ENCODE measurements around the gene ATXN1.
"Not testable (repeated sequence)": the region's sequence is repeated elsewhere in the genome, so short reads cannot be mapped to it uniquely, and the experiment has no call there.

Gene ATXN1

DNA sequence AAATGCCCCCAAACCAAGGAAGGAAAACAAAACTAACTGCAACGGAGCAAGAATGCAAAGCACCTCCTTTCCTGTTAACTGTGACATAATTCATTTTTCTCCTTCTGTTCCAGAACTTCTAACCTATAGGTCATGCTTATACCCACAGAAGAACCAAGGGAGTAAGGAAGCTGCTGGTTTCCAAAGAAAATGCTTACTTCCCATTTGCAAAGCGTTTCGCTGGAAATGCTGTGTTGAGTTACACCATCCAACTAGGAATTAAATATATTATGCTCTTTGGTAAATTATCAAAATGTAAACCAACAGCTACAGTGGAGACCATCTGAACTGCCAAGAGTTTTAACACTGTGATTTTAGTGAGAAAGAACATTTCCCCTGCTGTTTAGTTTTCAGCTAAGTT is 42.9 kb downstream of the ATXN1 start:
- DNase-seq: no peak

DNA sequence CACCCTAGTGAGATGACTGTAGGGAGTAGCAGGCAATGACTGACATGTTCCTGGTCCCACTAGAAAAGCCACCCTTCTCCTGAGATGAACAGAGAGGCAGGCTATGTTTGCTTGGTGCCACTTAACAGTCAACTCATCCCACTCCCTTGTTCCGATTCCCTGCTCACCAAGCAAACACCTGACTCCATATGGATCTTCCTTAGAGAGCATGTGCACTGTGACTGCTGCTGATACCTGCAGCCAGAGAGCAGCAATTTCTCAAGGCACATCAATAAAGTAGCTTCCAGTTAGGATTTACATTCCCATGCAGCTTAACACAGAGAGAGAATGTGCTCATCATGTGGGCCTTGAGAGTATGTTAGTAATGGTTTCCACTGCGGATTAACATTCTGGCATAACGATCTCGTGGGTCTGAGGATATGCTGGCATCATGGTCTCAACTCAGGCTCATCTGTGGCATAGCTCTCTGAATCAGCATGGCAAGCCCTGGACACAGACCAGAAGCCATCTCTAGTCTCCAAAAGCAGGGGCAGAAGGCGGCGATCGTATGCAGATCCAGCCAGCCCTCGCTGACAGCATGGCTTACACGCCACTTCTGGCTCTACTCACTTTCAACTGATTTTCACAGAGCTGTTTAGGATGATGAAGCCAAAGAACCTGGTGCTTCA is 43.9 kb downstream of the ATXN1 start:
- DNase-seq: no peak

DNA sequence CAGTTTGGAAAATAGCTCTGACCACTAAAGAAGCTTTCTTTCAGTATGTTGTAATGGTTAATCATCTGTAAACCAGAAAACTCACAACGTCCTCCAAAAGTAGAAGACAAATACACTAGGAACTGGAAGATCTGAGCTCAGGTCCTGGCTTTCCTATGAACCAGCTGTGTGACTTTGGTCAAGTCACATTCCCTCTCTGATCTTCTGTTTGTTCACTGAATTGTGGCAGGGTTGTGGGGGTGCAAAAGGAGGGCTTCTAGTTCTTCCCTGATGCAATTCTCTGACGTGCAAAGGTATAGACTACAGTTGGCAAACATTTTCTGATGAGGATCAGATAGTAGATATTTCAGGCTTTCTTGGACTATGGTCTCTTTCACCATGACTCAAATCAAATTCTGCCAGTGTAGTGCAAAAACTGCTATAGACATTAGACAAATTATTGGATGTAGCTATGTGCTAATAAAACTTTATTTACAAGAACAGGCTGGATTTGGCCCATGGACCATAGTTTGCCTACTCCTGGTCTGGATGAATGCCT is 44.9 kb downstream of the ATXN1 start:
- no peak for DNase-seq

DNA sequence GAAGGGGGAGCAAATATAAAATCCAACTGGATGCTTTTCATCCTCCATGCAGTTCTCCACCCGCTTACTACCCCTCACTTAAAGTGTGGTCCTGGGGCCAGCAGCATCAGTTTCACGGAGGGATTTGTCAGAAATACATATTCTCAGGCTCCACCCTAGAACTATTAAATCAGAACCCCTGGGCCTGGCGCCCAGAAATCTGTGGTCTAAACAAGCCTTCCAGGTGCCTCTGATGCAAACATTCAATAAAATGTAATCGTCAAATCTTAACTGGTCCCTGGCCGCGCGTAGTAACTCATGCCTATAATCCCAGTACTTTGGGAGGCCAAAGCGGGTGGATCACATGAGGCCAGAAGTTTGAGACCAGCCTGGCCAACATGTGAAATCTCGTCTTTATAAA is 47.7 kb downstream of the ATXN1 start:
- DNase-seq: no peak

DNA sequence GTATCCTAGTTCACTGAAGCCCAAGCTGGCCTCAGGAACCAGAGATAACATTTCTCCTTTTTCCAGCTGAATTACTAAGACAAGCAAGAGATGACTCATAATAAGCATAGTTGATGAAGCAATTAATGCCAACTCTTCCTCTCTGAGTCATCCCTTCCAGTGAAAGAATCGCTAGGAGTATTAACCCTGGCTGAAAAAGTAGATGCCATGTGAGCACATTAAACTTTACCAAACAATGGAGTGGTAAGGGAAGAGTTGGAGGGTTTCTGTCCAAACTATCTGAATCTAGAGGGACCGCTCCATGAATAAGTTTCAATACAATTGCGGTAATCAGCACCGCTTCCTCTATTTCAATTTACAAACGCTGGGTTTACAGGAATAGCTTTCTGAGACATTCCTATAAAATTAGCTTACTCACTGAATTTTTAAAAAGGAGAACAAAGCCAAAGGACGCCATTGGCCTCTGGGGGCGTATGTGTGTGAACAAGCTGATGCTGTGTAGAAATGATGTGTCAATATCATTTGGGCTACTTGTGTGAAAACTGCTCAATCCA is 48.3 kb downstream of the ATXN1 start:
- DNase-seq: no peak

DNA sequence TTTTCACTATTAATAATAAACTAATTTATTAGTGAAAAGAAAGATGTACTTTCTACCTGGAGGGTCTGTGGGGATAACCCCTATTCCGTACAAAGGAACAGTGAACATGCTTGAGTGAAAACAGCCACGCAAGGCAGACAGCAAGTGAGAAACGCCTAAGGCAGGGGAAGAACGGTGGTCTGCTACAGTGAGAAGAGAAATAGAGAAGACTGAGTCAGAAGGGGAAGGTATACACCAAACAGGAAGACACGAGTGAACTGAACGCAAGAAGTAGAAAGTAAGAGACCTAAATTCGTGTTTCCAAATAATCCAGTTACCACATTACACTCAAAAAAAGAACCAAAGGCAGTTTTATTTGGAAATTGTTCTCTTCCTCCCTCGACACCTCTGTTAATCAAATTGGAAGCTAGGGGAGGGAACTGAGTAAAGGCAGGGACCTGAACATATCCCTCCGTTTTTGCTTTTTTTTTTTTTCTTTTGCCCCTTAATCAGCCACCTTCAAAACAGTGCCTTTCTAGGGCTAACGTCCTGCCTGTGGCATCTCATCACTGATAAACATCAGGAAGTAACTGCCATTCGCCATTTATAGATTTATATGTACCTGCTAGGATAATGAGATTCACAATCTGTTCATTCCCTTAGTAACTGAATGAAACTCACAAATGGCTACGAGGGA is 48.9 kb downstream of the ATXN1 start:
- DNase-seq: no peak

DNA sequence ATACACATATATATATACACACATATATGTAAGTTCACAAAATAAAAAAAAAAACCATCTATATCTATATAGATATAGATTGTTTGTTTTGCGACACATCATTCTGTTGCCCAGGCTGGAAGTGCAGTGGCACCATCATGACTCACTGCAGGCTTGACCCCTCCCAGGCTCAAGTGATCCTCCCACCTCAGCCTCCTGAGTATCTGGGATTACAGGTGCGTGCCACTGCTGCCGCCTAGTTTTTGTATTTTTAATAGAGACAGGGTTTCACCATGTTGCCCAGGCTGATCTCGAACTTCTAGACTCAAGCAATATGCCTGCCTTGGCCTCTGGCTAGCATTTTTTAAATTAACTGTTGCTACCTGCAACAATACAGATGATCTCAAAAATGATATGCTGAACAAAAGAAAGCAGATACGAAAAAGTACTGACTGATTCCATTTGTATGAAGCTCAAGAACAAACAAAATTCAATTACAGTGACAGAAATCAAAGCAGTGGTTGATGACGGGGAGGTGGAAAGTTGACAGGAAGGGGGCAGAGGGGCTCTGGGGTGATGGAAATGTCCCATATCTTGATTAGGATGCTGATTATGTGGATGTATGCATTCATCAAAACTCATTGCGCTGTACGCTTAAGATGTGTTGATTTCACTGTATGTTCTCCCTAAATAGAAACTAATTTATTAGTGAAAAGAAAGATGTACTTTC is 49.6 kb downstream of the ATXN1 start:
- DNase-seq: no peak

DNA sequence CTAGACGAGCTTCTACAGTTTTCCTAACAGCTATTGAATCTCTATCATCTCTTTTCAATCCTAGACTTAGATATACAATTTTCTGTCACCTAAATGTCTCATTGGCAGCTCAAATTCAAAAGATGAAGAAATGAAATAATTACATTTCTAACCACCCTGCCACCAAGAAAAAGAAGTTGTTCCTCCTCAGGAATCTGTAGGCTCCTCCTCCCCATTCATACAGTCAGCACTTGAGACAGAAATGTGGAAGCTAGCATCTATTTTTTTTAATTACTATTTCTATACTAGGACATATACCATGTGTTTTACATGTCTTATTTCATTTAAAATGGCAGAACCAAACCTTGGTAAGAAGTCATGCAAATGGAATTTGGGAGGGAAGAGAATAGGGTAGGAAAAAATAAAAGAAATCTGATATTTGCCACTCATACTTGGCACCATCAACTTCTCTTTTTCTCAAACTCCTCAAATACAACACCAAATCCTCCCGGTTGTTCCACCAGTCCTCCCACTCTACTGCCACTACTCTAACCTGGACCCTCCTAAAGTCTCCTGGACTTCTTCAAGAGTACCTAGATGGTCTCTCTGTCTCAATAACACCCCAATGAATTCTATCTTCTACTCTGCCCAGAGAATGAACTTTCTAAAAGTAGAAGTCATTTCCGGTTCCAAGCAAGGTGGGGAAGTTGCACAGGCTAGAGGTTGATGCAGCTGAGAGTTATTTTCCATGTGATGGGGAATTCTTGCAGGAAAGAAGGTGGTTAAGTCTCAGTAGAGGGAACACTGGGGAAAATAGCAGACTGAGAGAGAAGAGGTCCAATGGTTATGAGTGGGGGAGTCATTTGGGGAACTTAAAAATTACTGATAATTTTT is 54.1 kb downstream of the ATXN1 start:
- no peak for DNase-seq

DNA sequence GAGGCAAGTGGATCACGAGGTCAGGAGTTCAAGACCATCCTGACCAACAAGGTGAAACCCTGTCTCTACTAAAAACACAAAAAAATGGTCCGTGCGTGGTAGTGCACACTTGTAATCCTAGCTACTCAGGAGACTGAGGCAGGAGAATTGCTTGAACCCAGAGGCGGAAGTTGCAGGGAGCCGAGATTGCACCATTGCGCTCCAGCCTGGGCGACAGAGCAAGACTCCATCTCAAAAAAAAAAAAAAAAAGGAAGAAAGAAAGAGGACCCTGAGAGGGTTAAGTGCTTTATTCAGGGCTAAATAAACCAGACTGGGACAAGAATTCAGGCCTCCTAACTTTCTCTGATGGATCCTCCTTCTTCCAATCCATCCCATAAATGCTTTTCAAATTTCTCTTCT is 54.8 kb downstream of the ATXN1 start:
- not testable (repeated sequence) for DNase-seq

DNA sequence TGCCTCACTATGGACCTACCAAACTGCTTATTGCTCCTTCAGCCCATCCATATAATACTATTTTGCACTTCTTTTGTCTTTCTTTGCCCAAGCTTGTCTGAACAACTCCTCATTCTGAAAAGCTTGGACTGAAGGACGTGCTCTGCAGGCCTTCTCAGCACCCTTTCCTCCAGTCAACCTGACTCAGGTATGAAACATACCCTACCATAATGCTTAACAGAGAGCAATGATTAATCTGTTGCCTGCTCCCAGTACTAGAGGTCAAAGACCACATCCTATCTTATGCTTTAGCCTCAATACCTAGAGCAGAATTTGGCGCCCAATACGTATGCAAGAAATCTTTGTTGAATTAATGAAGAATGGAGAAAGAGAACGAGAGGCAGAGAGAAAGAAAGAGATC is 55.2 kb downstream of the ATXN1 start:
- no peak for DNase-seq

DNA sequence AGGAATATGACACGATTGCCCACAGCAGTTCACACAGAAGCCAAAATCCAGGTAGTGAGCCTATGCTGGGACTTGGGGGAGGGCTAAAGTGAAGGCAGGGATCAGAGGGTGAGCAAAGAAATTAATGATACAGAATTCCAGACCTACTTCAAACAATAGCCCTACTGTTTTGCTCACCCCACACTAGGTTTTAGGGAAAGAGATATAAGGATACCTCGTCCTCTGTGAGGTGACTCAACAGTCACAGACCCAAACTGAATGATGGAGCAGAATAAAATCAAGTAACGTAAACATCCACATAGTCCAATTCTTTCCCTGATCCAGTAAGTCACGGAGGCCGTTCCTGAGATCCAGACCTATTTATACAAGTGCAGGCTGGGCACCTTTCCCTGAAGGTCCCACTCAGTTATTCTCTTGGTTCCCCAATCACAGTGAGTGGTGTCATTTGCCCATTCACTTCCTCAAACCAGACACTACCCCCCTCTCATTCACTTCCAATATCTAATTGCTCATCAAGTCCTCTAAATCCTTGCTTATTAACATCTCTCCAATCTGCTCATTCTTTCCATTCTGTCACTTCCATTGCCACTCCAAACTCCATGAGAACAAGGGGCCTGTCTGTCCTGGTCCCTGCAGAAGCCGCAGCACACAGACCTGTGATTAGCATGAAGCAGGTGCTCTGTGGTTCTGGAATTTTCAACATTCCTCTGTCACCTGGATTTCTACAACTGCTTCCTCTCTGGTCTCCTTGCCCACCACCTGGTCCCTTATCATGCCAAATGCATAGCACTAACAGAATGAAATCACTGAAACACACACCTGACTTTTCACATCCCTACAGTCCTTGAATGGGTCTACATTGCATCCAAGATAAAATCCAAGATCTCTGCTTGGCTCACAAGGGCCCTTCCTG is 55.9 kb downstream of the ATXN1 start:
- DNase-seq: no peak

DNA sequence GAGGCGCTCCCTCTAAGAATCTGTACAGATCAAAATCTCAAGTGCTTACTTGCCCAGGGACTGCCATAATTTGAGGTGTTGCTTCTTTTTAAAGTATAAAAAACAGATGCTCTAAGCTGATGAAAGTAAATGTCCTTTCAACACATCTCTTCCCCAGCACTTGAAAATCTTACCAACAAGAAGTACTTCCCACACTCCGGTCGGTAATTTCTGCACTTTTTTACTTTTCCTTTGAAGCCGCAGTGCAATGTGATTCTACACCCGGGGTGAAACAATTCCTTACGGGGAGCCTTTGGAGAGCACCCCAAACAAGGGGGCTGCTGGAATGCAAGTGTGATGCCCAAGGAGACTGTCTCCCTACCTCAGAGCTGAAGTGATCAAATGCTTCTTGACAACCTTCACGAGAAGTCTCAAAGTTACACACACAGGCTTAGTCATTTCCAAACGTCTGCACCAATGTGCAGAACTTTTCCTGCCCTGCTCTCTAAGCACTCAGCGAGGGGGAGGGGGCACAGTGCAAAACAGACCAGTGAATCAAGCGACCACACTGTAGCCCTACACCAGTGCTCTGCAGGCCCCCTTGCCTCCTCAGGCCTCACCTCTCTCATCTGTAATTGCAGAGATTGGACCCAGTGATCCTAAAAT is 56.7 kb downstream of the ATXN1 start:
- DNase-seq: no peak

DNA sequence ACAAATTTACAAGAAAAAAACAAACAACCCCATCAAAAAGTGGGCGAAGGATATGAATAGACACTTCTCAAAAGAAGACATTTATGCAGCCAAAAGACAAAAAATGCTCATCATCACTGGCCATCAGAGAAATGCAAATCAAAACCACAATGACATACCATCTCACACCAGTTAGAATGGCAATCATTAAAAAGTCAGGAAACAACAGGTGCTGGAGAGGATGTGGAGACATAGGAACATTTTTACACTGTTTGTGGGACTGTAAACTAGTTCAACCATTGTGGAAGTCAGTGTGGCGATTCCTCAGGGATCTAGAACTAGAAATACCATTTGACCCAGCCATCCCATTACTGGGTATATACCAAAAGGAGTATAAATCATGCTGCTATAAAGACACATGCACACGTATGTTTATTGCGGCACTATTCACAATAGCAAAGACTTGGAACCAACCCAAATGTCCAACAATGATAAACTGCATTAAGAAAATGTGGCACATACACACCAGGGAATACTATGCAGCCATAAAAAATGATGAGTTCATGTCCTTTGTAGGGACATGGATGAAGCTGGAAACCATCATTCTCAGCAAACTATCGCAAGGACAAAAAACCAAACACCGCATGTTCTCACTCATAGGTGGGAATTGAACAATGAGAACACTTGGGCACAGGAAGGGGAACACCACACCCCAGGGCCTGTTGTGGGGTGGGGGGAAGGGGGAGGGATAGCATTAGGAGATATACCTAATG is 58.5 kb downstream of the ATXN1 start:
- DNase-seq: not testable (repeated sequence)

DNA sequence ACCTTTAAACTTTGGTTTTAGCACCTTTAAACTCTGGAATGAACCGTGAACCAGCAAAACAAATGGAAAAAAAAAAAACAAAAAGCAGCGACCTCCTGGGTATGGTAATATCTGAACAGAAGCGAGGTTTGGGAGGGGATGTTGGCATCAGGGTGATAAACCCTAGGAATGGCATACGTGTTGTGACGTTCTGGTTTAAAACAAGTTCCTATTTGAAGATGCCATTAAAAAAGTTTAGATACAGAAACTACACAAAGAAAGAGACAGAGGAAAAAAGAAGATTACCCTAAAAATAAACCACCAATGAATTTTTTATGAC is 60.4 kb downstream of the ATXN1 start:
- DNase-seq: no peak

DNA sequence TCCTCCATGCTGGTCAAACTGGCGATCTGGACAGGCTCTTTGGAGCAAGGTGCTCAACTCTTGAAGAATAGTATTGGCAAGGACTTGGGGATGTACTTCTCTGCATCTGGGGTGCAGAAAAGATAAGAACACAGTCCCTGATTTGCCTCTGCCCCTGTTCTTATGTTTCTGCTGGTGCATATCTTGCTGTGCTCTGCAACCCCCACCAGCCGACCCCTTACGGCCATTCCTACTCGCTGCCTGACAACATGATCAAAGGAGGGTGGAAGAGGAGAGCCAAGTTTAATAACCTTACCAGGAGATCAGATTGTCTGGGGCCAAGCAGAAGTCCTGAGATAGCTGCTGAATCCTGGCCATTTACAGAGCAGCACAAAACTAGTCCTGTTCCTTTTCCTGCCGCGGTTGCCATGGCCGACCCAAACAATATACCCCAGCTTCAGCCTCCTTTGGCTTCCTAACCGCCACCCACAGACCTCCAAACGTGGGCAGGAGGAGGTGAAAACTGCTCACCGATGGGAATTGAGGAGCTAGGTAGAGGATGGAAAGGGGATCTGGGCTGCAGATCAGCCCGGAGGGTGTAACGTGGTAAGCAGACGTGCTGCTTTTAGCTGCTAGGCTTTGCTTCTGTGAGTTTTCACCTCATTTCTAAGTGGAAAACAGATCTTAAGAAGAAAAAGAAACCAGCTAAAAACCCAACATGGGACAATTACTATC is 60.9 kb downstream of the ATXN1 start:
- DNase-seq: no peak

DNA sequence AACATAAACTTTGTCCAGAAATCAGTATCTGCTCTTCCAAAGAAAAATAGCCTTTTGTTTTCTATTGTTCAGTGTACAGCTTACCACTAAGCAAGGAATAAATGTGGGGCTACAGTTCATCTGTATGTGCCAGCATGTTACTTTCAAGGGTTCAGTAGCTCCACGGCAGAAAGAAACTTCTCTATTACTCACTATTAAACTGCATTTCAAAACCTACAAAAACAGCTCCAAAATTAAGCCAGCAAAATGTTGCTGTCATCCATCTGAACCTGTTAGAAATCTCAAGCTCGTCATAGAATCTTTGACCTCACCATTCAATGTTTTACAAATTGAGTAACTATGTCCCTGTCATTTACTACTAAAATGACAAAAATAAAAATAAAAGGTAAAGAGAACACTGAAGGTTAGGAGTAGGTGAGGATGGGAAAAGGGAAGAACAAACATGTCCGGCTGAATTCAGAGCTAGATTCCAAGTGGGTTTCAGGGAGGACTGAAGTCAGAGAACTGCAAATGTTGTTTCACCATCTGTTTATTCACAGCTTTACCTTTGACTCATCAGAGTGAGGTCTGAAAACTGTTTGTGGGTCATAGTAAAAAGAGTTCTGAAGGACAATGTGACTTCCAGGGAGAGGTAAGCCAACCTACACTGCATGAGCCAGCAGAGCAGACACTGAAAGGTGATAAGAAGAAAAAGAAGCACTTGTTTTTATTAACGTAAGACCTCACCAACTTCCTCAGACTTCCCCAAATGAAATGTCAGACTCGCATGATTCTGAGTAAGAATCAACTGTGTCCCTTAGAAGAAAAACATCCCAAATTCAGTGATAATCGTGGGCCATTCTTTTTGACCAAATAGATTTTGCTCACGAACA is 62.0 kb downstream of the ATXN1 start:
- DNase-seq: no peak

DNA sequence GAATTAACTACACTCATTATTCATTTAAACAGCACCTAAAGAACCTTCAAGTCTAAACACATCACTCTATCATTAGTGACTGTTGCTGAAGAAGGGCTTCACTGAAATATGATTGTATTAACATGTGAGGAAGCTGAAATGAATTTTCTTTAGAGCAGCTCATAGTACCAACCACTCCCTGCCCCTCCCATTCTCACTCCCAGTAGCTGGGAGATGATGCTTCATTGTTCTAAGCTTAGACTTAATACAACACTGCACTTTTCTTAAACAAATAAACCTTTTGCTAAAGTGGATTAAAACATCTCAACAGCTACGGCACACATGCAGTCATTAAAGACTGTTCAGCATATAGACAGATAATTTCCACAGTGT is 63.1 kb downstream of the ATXN1 start:
- no peak for DNase-seq

DNA sequence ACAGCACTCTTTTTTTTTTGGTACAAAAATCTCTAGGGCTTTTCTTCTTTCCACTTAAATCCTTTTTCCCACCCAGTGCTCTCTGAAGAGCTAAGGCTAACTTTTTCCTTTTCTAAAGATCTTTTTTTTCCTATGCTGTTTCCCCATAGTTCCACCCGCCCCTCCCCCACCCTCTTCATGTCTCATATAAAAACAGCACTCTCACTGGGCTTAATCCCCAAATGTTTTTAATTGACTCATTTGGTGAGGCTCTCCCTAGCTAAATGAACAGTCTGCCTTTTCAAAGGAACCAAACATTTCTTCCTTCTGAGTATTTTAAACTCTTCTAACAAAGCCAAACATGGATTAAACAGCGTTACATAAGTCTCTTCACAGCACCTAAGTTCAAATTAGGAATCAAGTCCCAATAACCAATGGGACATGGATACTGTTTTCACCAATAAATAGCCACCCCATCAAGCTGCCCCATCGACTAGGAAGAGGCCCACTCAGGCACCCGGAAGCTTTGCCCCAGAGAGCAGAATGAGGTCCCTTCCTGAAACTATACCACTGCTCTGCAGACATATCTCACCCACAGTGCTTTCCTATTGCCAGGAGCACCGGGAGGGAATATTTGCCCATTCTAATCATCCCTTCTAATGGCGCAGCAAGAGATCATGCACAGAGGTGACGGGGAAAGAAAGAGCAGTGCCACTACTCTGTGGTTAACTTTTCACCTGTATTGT is 63.7 kb downstream of the ATXN1 start:
- no peak for DNase-seq

Data from SHP77 (cell line).